ENCODE data around the gene FKBP2. TPM values are rescaled to one million over a fixed set of nuclear protein-coding genes. Genes with fewer than 3 reads are reported as not detected.

The FKBP2 gene
- total and polyA plus RNA-seq, 2 of the 4 experiments (the other 2 are of a cell fraction) = 36.2 to 76.4 TPM

GRCh38 chr11:64225608-64226506 lies 15.0 kb upstream of the FKBP2 start, which contains the start of the genes NUDT22 and TRPT1:
Gene NUDT22, plus strand, starts transcription at chr11:64226274. Its CDS starts 379 bp downstream, at chr11:64226653.
Gene TRPT1, minus strand, starts transcription at chr11:64226186. Its CDS starts 326 bp downstream, at chr11:64225860.
- H3K14ac ChIP-seq (replicated peaks; ENCODE audit: low read depth, low read length) = peak within 1 kb of the TSS; percentile 95
- peak within 1 kb of the TSS; percentile 85 for H3K27ac ChIP-seq (ENCODE audit: insufficient read depth, low read length)
- peak within 1 kb of the TSS; percentile 95 for H4K5ac ChIP-seq (ENCODE audit: low read depth, low read length)
- H3K36me3 ChIP-seq (ENCODE audit: control insufficient read depth, insufficient read depth, low read length) = peaks cover 5% of the 10 kb centered on the region
- H2BK15ac ChIP-seq (ENCODE audit: low read depth, low read length) = peak within 1 kb of the TSS; percentile 26; the same call in 1 of the 3 replicates
- peak within 1 kb of the TSS; percentile 95 for H3K4me3 ChIP-seq (ENCODE audit: insufficient read depth, low read depth, low read length)
- H3K9me3 ChIP-seq (ENCODE audit: control insufficient read depth, insufficient read depth, low read length) = no peaks in the 10 kb centered on the region
- peaks cover 20% of the 10 kb centered on the region for H3K4me1 ChIP-seq (ENCODE audit: control insufficient read depth, insufficient read depth, low read length)
- H3K4me2 ChIP-seq (ENCODE audit: low read depth, low read length) = peak within 1 kb of the TSS; percentile 95
- H2BK5ac ChIP-seq (ENCODE audit: low read depth, low read length, poor library complexity, severe bottlenecking) = peak within 1 kb of the TSS; percentile 90
- DNase-seq = peak; percentile 66
- no peak within 1 kb of the TSS for H2BK20ac ChIP-seq (ENCODE audit: low read depth, low read length)
- H4K20me1 ChIP-seq (ENCODE audit: insufficient read depth, low read length) = no peaks in the 10 kb centered on the region; the same call in 1 of the 2 replicates
- H2AK5ac ChIP-seq (ENCODE audit: low read depth, low read length) = peak within 1 kb of the TSS; percentile 94
- H3K79me1 ChIP-seq (ENCODE audit: low read depth in 1 of 2, low read length in 2 of 2) = peaks cover 22 to 62% of the 10 kb centered on the region in 2 experiments; a peak in 3 of 4 replicates
- H3K9me1 ChIP-seq (ENCODE audit: insufficient read depth, low read length) = peaks cover 19% of the 10 kb centered on the region
- peak within 1 kb of the TSS; percentile 25 for H2BK120ac ChIP-seq (ENCODE audit: low read depth, low read length)
- H3K18ac ChIP-seq (ENCODE audit: low read depth, low read length) = peak within 1 kb of the TSS; percentile 82
- ChIA-PET CTCF (interaction anchor here (0.6 to 0.9 kb wide), 2 partner anchors 36 to 75 kb away, joined by 3 read pairs; no protein-coding TSS in a partner anchor), POLR2A (ENCODE audit: unreplicated experiment) (interaction anchor here (0.5 kb wide), 1 partner anchor 75 kb away, joined by 3 read pairs; no protein-coding TSS in a partner anchor)
- dilution Hi-C loops (cut with HindIII; ENCODE audit: low sequenced_read_pairs, unreplicated experiment) (no loop called here), intact Hi-C loops (cut with micrococcal nuclease) (no loop called here), in situ Hi-C loops (cut with MboI; ENCODE audit: low sequenced_read_pairs) (no loop called here)
- TF ChIP-seq CHD1 (IDR thresholded peaks at IDR 0.05; ENCODE audit: low read depth, low read length) (no peak), RAD21 (IDR thresholded peaks at IDR 0.05; ENCODE audit: low read length) (no peak), MXI1 (IDR thresholded peaks at IDR 0.05; ENCODE audit: borderline replicate concordance, low read depth, low read length) (peak; percentile 70; the same call in 1 of the 2 replicates), CEBPB (IDR thresholded peaks at IDR 0.05; ENCODE audit: low read depth, low read length) (no peak), ELK1 (IDR thresholded peaks at IDR 0.05; ENCODE audit: borderline replicate concordance, low read depth, low read length) (no peak), POLR2A (IDR thresholded peaks at IDR 0.05; ENCODE audit: low read depth, low read length) (peak; percentile 49), RFX5 (IDR thresholded peaks at IDR 0.05; ENCODE audit: low read depth, low read length) (no peak), CTCF (conservative IDR thresholded peaks at IDR 0.05; ENCODE audit: low read depth, low read length) (peak; percentile 12; the same call in 1 of the 2 replicates), NFE2L2 (IDR thresholded peaks at IDR 0.05; ENCODE audit: low read depth, low read length) (no peak), BHLHE40 (IDR thresholded peaks at IDR 0.05; ENCODE audit: low read depth, low read length) (0 out of 2 replicates have a peak, but pooled peaks have one; percentile 21), FOS (IDR thresholded peaks at IDR 0.05; ENCODE audit: low read depth, low read length) (no peak), RCOR1 (IDR thresholded peaks at IDR 0.05; ENCODE audit: insufficient replicate concordance, low read length) (no peak), MAFK (IDR thresholded peaks at IDR 0.05; ENCODE audit: low read depth, low read length) (no peak), MAZ (IDR thresholded peaks at IDR 0.05; ENCODE audit: borderline replicate concordance, low read depth, low read length) (no peak; the same call in 1 of the 2 replicates)
- BruUV-seq (replicated peaks) = no TSS peak
- 0% methylated on average over 30 of the region's 54 CpGs; no CpG with 5 or more reads in 1 of the 2 experiments for WGBS, 2 experiments (ENCODE audit: extremely low coverage in 2 of 2, insufficient read length in 1 of 2)
- peak within 1 kb of the TSS; percentile 99 for H2AFZ ChIP-seq (replicated peaks; ENCODE audit: low read length, poor library complexity)
- H3K4ac ChIP-seq (ENCODE audit: low read depth, low read length) = peak within 1 kb of the TSS; percentile 95
- H3K27me3 ChIP-seq (ENCODE audit: control insufficient read depth, insufficient read depth, low read length) = no peaks in the 10 kb centered on the region
- peak; percentile 84 for ATAC-seq (ENCODE audit: low read depth)
- H3K9ac ChIP-seq (ENCODE audit: low read depth, low read length) = peak within 1 kb of the TSS; percentile 93
- peak within 1 kb of the TSS; percentile 100 for H2AK9ac ChIP-seq (replicated peaks; ENCODE audit: low read depth, low read length, poor library complexity)
- peak within 1 kb of the TSS; percentile 86 to 99 for H4K8ac ChIP-seq (ENCODE audit: low read depth in 2 of 2, low read length in 2 of 2)
- H3K23ac ChIP-seq (ENCODE audit: low read depth, low read length) = peak within 1 kb of the TSS; percentile 92
- H3K56ac ChIP-seq (ENCODE audit: extremely low read depth, insufficient read depth, low read length) = peak within 1 kb of the TSS; percentile 83
- peak within 1 kb of the TSS; percentile 94 for H4K91ac ChIP-seq (ENCODE audit: insufficient read depth, low read depth, low read length)
